ENCODE data around the gene FOXB2.
A peak's percentile ranks its signal among the peaks of the same experiment; 100 is the strongest.
"Not testable (repeated sequence)": the region's sequence is repeated elsewhere in the genome, so short reads cannot be mapped to it uniquely, and the experiment has no call there.

The FOXB2 gene

DNA sequence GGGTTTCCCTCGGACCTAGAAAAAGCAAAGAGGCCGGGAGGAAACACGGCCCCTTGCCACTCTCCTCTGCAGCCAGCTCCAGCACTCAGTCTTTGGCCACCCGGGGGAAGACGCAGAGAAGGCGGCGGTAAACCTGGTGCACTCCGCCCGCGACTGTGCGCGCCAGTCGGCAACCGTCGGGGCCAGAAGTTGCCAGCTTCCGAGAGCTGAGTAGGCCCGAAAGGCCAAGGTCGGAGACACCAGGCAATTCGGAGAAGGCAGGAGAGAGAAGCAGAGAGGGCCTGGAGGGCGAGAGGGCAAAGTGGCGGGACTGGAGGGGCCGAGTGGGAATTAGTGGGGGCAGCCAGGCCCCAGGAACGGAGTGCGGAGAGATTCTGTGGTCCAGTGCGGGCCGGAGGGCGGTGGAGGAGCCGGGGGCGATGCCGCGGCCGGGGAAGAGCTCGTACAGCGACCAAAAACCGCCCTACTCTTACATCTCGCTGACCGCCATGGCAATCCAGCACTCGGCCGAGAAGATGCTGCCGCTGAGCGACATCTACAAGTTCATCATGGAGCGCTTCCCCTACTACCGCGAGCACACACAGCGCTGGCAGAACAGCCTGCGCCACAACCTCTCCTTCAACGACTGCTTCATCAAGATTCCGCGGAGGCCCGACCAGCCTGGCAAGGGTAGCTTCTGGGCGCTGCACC is at the start of gene FOXB2:
Gene FOXB2 (plus strand): TSS at position 420 of the 690 bp plus-strand sequence. CDS start 0 bp downstream, at position 420.
- DNase-seq, result peak in 1 of 2 experiments; percentile 20

- DNase-seq, result no peak
Observed at GRCh38 chr9:76969716-76970115, 49.7 kb upstream of the FOXB2 start.

- DNase-seq, result not testable (repeated sequence)
Observed at GRCh38 chr9:76978831-76979230, 40.6 kb upstream of the FOXB2 start.

GRCh38 chr9:76980566-76980965 is 38.9 kb upstream of the FOXB2 start:
- DNase-seq, result no peak

DNA sequence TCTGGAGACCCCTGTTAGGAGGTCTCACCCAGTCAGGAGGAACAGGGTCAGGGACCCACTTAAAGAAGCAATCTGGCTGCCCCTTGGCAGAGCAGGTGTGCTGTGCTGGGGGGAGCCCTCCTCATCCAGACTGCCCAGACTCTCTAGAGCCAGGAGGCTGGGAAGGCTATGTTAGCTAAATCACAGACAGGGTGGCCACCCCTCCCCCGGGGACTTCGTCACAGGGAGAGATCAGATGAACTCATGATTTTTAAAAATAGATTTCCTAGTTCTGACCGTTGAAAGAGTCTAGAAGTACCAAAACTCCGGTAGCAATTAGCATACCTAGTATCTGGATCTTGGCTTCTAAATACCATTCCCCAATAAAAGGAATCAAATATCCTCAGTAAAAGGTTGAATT is 35.0 kb upstream of the FOXB2 start:
- no peak for DNase-seq

GRCh38 chr9:76985581-76985980 is 33.9 kb upstream of the FOXB2 start:
- no peak for DNase-seq

DNA sequence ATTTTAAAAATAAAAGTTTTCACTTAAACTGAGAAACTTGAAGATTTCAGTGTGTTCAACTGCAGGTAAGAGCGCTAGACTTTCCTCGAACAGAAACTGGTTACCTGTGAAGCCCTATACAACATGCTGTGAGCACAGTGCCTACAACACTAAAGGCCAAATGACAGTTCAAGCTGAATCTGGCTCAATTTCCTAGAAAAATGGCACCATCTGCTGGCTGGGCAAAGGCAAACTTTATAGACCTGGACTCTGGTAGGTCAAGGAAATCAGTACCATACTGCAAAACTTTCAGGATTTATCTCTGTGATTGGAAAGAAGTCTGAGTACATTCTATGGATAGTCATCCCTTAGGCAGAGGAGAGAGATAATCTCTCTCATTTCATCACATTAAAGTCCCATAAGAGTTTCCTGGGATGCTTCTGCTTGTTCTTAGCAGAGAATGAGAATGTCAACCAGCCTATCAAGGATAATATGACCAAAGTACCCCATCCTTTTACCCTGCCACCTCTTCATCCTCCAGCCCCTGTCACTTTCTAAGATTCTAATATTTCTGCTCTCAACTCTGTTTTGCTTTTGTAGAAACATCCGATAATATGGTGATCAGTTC is 31.8 kb upstream of the FOXB2 start:
- DNase-seq, result no peak

- DNase-seq, result no peak
Observed at GRCh38 chr9:76988941-76989340, 30.5 kb upstream of the FOXB2 start.

- DNase-seq, result no peak
Observed at GRCh38 chr9:76989501-76989900, 30.0 kb upstream of the FOXB2 start.

DNA sequence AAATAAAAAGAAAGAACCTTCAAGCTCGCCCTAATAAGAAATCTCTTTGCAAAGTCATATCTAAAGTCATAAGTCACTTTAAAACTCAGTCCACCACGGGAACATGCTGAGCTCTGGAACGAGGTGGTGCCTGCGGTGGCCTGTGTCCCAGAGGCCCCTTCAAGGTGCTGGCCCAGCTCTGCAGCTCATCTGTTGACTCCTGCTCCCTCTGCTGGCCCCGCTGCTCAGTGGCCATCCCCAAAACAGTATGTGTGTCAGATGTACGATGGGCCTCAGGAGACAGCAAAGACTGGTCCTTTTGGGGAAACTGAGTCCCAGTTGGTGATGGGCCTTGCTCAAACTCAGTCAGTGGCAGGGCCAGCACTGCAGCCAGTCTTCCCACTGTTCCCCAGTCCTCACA is 22.8 kb upstream of the FOXB2 start:
- DNase-seq, result peak; percentile 8 to 14

- DNase-seq, result no peak
Observed at GRCh38 chr9:76999261-76999660, 20.2 kb upstream of the FOXB2 start.

DNA sequence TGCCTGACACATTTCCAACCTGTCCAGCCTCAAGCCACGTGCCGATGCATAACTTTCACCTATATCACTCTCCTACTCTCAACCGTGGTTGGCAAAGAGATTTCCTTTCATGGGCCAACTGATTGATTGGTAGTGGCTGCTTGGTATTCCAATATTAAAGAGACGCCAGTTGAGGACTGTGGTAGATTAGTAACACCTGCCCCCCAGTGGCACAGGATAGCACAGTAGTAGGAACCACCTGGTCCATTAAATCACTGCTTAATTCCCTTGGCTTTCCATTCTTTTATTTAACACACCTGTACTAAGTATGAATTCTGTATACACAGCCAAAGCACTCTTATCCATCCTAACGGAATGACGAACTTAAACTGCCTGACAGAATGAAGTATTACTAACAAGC is 19.1 kb upstream of the FOXB2 start:
- no peak for DNase-seq

DNA sequence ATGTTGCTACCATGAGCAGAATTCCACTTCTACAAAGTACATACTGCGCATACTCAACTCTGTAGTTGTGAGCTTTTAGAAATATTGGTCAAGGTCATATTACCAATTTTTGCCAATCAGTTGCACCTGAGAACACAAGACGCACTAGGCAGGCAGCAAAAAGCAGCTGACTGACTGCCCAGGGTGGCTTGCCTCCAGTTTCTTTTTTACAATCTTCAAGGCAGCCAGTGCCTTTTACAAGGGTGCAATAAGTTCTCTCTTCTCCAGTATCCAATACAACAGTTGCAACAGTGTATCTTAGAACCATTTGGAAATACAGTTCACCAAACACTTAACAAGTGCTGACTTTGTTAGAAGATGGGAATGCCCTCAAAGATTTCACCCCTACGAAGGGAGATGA is 16.1 kb upstream of the FOXB2 start:
- no peak for DNase-seq

GRCh38 chr9:77005216-77005615 is 14.2 kb upstream of the FOXB2 start:
- DNase-seq, result no peak

GRCh38 chr9:77010527-77010926 is 8.9 kb upstream of the FOXB2 start:
- no peak for DNase-seq

GRCh38 chr9:77011973-77012821 is 7.3 kb upstream of the FOXB2 start:
- DNase-seq, result peak; percentile 78 to 83

GRCh38 chr9:77013206-77013931 is 6.1 kb upstream of the FOXB2 start:
- no peak for DNase-seq

DNA sequence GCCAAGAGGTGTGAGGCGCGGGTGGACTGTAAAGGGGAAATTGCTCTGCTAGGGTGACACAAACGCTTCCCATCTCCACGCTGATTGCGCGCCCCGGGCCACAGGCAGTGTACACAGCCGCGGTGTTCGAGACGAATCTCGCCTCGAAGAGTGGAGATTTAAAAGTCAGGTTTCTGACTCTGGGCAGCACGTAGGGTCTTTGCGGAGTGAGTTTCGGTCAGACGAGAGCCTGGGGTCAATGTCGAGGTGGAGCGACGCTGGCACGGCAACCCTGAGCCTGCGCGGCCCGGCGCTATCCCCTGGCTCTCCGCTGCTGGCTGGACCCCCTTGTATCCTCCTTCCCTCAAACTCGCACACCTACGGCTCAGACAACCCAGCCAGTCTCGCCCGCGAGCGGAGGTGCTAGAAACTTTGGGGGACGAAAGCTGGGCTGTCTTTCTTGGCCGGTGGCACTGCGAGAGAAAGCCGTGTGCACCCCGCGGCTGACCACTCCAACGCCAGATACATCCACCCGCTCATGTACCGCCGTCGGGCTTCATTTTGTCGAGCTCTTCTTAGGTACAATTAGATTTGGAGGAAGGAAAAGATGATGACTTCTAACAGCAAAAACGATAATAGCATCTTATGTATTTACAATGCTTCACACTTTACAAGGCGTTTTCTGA is 5.4 kb upstream of the FOXB2 start:
- no peak for DNase-seq

DNA sequence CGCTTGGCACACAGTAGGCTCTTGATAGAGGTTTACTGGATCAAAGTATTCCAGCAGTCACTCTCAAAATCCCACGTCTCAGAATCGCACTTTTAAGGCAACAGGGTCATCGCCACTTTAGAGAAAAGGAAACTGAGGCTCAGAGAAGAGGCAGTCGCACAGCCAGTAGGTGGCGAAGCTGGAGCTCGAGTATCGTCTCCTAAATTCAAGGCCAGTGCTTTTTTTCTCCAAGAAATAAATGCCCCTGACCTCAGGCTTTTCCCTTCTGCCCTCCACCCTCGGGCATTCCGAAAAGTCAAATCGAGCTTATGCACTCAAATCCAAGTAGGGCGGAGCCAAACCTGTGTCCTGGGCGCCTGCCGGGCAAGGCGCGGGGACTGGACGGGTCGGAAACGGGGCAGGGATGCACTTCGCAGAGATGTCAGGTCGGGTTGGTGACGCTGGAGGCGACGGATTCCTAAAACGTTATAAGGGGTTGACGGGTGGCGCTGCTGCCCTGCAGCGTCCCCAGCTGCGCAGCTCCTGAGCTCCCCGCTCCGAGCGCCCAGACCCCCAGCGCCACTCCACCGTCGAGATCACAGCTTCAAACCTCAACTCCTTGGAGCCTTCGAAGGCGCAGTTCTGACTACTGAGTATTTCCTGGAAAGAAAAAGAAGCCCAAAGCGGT is 4.7 kb upstream of the FOXB2 start:
- no peak for DNase-seq

- no peak for DNase-seq
Observed at GRCh38 chr9:77015327-77016048, 4.0 kb upstream of the FOXB2 start.

DNA sequence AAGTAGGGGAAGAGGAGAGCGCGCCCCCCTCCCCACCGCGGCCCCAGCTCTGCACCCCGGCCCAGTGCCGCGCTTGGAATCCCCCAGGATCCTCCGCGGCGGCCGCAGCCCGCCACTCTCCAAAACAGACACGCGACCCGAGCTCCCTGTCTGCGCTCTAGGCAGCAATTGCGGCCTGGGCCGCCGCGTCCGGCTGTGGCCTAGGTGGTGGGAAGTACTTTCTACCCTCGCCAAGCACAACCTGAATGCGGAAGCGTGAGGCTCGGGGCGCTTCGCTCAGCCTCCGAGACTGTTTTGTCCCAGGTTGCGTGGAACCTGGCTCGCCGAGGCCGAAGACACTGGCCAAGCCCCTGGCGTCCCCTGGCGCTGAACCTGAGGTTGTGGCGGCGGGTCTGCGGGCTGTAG is 3.3 kb upstream of the FOXB2 start:
- no peak for DNase-seq
